CD4-positive, alpha-beta T cell treated with Interleukin-12 subunit alpha and Interleukin-12 subunit beta, for 1 hour (primary cell): ENCODE results near the gene WFDC11.

Source experiments
- DNase-seq: peaks from one replicate; pipeline ENCODE4 v3.0.0-alpha.2; 2020

The WFDC11 gene

DNA sequence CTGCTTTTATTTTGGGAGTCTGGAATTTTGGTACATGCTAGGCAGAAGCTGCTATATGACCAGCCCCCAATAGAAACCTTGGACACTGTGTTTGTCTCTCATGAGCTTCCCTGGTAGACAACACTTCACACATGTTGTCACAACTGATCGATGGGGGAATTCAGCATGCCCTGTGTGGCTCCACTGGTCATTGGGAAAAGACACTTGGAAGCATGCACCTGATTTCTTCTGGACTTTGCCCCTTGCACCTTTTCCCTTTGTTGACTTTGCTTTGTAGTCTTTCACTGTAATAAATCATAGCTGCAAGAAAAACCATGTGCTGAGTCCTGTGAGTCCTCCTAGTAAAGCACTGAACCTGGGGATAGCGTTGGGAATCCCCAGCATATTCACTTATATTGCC is 48.4 kb downstream of the WFDC11 start:
- DNase-seq: no peak

DNA sequence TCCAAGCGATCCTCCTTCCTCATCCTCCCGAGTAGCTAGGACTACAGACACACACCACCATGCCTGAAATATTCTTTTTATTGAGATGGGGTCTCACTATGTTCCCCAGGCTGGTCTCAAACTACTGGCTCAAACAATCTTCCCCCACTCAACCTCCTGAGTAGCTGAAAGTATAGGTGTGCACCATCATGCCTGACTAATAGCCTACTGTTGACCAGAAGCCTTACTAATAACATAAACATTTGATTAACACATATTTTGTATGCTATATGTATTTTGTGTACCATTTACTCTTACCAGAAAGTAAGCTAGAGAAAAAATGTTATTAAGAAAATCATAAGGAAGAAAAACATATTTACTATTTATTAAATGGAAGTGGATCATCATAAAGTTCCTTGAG is 52.4 kb downstream of the WFDC11 start:
- DNase-seq: no peak

DNA sequence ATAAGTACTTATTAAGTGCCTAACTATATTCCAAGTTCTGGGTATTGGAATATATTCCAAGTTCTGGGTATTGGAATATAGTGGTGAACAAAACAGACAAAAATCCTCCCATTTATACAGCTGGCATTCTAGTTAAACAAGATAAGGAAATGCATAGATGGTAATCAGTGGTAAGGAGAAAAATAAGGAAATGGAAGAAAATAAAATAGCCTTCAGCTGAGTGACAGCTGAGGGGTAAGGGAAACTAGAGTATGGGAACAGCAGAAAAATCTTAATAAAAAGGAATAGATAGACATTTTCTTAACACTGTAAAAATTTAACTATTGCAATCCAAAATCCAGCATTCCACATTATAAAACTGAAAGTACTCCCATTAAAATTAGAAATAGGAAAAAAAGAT is 57.7 kb downstream of the WFDC11 start:
- no peak for DNase-seq

DNA sequence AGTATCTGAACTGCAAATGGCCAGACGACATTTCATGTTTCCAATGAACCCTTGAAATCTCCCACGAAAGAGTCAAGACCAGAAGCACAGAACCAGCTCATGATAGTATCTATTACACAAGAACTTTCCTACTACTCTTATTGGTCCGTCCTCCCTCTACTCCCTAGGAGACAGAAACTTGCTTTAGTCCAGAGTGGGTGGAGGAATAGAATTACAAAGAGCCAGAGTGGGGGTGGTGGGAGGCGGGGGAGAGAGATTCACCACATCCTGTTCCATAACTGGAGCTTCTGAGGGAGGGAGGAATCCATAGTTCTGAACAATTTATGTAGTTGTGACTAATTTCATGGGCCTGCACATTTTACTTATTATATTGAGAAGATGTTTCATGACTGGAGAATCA is 59.0 kb downstream of the WFDC11 start:
- DNase-seq: no peak

DNA sequence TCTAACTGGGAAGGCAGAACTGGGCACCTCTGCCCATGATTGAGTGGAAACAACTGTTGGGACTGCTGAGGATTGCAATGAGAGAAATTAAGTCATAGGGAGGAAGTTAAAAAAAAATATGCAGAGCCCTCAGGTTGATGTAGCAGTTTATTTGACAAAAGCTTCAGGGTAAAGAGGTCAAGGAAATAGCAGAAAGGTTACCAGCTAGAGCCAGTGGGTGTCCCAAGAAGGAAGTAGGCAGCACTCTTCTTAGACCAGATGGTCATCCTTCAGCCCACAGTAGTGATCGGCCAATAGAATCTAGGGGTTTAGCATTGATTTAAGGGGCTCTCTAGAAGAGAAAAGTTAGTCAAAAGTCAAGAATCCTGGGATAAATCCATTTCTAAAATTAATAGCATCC is 62.2 kb downstream of the WFDC11 start:
- no peak for DNase-seq
